Esophagus squamous epithelium (tissue), 4 donors: ENCODE data around the gene A3GALT2.

Experiments used
- CTCF ChIP-seq, 6 experiments: fragments of 450-650 bp in 4 of 6; fragments of 200-600 bp in 2 of 6; sonication (generic) in 2 of 6; IDR thresholded peaks; one replicate each; pipeline ENCODE4 v1.5.1; 2016 to 2019; ENCODE audit warnings: antibody characterized with exemption in 6 of 6, mild to moderate bottlenecking in 4 of 6, moderate library complexity in 4 of 6
- POLR2A ChIP-seq, 4 donors: fragments of 450-650 bp; IDR thresholded peaks; one replicate each; pipeline ENCODE4 v1.6.1; 2017; ENCODE audit warnings: antibody characterized with exemption in 4 of 4, mild to moderate bottlenecking in 4 of 4, moderate library complexity in 3 of 4

GRCh38 chr1:33300673-33301072 lies 20.2 kb downstream of the A3GALT2 start:
- no peak for TF ChIP-seq CTCF (IDR thresholded peaks at IDR 0.05)
- no peak for TF ChIP-seq POLR2A (IDR thresholded peaks at IDR 0.05)
